HepG2 (cell line): ENCODE data around the gene MTUS2. TPM values are rescaled to one million over a fixed set of nuclear protein-coding genes. Genes with fewer than 3 reads are reported as not detected.

Experiments
- ATAC-seq: fragments of 200-7000 bp; cut with Tn5 transposase; 3 replicates; pipeline ENCODE4 v1.9.1; 2020; ENCODE audit warnings: mild to moderate bottlenecking, moderate library complexity
- BruUV-seq: library from RNA; stranded (reverse); fragments of 400-500 nt; replicated peaks from 2 replicates; lab custom pipeline; 2021; lab: Mats Ljungman, UMichigan
- CTCF ChIA-PET: fragments of 300-600 bp; formaldehyde crosslinking; extraction: SDS; loops from one replicate; lab custom pipeline; 2021; ENCODE audit warnings: low total read pairs, inconsistent platforms, low intra/inter-chr PET ratio; lab: Yijun Ruan, JAX
- POLR2A ChIA-PET: fragments of 350-600 bp; sonication (Branson Sonifier 250); formaldehyde crosslinking; loops from one replicate; lab custom pipeline; 2020; ENCODE audit warnings: antibody characterized with exemption, inconsistent platforms; lab: Yijun Ruan, JAX
- DNase-seq: peaks from one replicate; pipeline ENCODE4 v3.0.0-alpha.2; 2015; ENCODE audit warnings: low spot score
- FAIRE-seq: peaks from 3 replicates; lab custom pipeline; 2011; peaks lifted over from hg19 to GRCh38; lab: Jason Lieb, UNC
- H2AFZ ChIP-seq: one replicate; pipeline ENCODE4 v1.6.1; 2011; ENCODE audit warnings: low read length, inconsistent platforms
- H3K27ac ChIP-seq: fragments of 300-600 bp; 3 replicates; pipeline ENCODE4 v1.8.0; 2011; ENCODE audit warnings: mixed run types, mild to moderate bottlenecking, mixed read lengths, low read length, inconsistent platforms; ENCODE audit not compliant: insufficient read depth; ENCODE audit errors: extremely low read length
- H3K27me3 ChIP-seq, 2 experiments: fragments of 200-600 bp in 1 of 2; 2 replicates in 1 of 2; 3 replicates in 1 of 2; pipeline versions ENCODE4 v1.6.0 to v1.8.0; 2011; ENCODE audit warnings: low read length in 2 of 2, mild to moderate bottlenecking in 2 of 2, moderate library complexity in 2 of 2, inconsistent platforms in 1 of 2; ENCODE audit not compliant: insufficient read depth in 2 of 2, control insufficient read depth in 1 of 2
- H3K36me3 ChIP-seq, 2 experiments: fragments of 200-600 bp in 1 of 2; replicated peaks in 1 of 2; 2 replicates in 1 of 2; 3 replicates in 1 of 2; pipeline versions ENCODE4 v1.5.1 to v1.8.0; 2011; ENCODE audit warnings: low read length in 2 of 2, inconsistent platforms in 1 of 2; ENCODE audit not compliant: insufficient read depth in 2 of 2, control insufficient read depth in 1 of 2
- H3K4me1 ChIP-seq: 2 replicates; pipeline ENCODE4 v1.5.1; 2012; ENCODE audit warnings: low read length, inconsistent platforms; ENCODE audit not compliant: insufficient read depth
- H3K4me2 ChIP-seq: 2 replicates; pipeline ENCODE4 v1.6.0; 2011; ENCODE audit warnings: low read depth, low read length, inconsistent platforms
- H3K4me3 ChIP-seq, 3 experiments: fragments of 200-600 bp in 1 of 3; sonication (generic), shearing (Covaris generic) in 1 of 3; replicated peaks in 1 of 3; 2 replicates each; pipeline ENCODE4 v1.5.1; 2011 to 2016; ENCODE audit warnings: low read length in 3 of 3, inconsistent platforms in 2 of 3, low read depth in 2 of 3, mild to moderate bottlenecking in 2 of 3, control low read depth in 1 of 3, mixed read lengths in 1 of 3; ENCODE audit not compliant: insufficient read depth in 1 of 3
- H3K79me2 ChIP-seq: one replicate; pipeline ENCODE4 v1.6.1; 2011; ENCODE audit warnings: low read length, inconsistent platforms; ENCODE audit not compliant: insufficient read depth
- H3K9ac ChIP-seq: 2 replicates; pipeline ENCODE4 v1.6.0; 2011; ENCODE audit warnings: mild to moderate bottlenecking, low read depth, low read length, inconsistent platforms; ENCODE audit not compliant: insufficient read depth
- H3K9me3 ChIP-seq: 2 replicates; pipeline ENCODE4 v1.5.1; 2012; ENCODE audit warnings: mild to moderate bottlenecking, low read length
- H4K20me1 ChIP-seq: 2 replicates; pipeline ENCODE4 v1.6.0; 2011; ENCODE audit warnings: inconsistent platforms, mild to moderate bottlenecking, low read length, moderate library complexity; ENCODE audit not compliant: insufficient read depth
- IRF1 ChIP-seq: sonication (generic); formaldehyde crosslinking; IDR thresholded peaks from 2 replicates; pipeline ENCODE4 v1.4.0; 2020; ENCODE audit warnings: low read depth, mild to moderate bottlenecking, missing genetic modification reagents
- ZFYVE20 ChIP-seq: sonication (generic); formaldehyde crosslinking; IDR thresholded peaks from 2 replicates; pipeline ENCODE4 v1.8.0; 2023; ENCODE audit warnings: low read depth, mild to moderate bottlenecking, moderate library complexity, missing genetic modification reagents, borderline replicate concordance
- ZNF331 ChIP-seq: sonication (generic); formaldehyde crosslinking; IDR thresholded peaks from 2 replicates; pipeline ENCODE4 v1.4.0; 2020; ENCODE audit warnings: missing genetic modification reagents
- ZNF510 ChIP-seq: sonication (generic); formaldehyde crosslinking; IDR thresholded peaks from 2 replicates; pipeline ENCODE4 v1.4.0; 2020; ENCODE audit warnings: low read depth, mild to moderate bottlenecking, missing genetic modification reagents
- ZNF562 ChIP-seq: sonication (generic); formaldehyde crosslinking; IDR thresholded peaks from 2 replicates; pipeline ENCODE4 v1.8.0; 2022; ENCODE audit warnings: missing genetic modification reagents, borderline replicate concordance
- ZZZ3 ChIP-seq: sonication (generic); formaldehyde crosslinking; IDR thresholded peaks from 2 replicates; pipeline ENCODE4 v1.4.0; 2020; ENCODE audit warnings: missing genetic modification reagents, mild to moderate bottlenecking, borderline replicate concordance
- WGBS: methylation state at CpG from one replicate; pipeline ENCODE4 v1.1.6; 2017; ENCODE audit warnings: low lambda C conversion rate; 5-methylcytosine and 5-hydroxymethylcytosine counted together
- in situ Hi-C: cut with HindIII; loops from 2 replicates; pipeline ENCODE4 v1.10.0; 2017; ENCODE audit warnings: low pct_unique_long_range_greater_than_20kb; ENCODE audit not compliant: extremely low pct_ligation_motif_present
- intact Hi-C: fragments of 100-400 bp; cut with micrococcal nuclease; formaldehyde crosslinking; loops from one replicate; pipeline ENCODE4 v1.10.0; 2022; ENCODE audit not compliant: unreplicated experiment
- polyA plus RNA-seq, 8 experiments: library from polyadenylated mRNA; depleted of rRNA in 3 of 8; stranded (reverse) in 7 of 8; unstranded in 1 of 8; fragments of >200 nt; fragmentation: Illumina TruSeq in 4 of 8; extraction: Trizol in 4 of 8; gene quantifications; 2 replicates each; pipeline versions ENCODE4 v1.2.1 to v1.2.3, GENCODE V29; 2011 to 2016; ENCODE audit warnings: low read depth in 4 of 8, missing spikeins in 1 of 8, mixed read lengths in 1 of 8; ENCODE audit not compliant: insufficient read depth in 1 of 8
- total RNA-seq, 5 experiments: library from RNA; depleted of rRNA; stranded (reverse); fragments of >200 nt; fragmentation: Illumina TruSeq; extraction: Trizol; gene quantifications; 2 replicates each; pipeline ENCODE4 v1.2.3, GENCODE V29; 2016; ENCODE audit warnings: low read depth in 1 of 5
- TF ChIP-seq, protein P1 (sequence below): sonication (generic); formaldehyde crosslinking; IDR thresholded peaks from 2 replicates; pipeline ENCODE4 v1.5.0; 2020; ENCODE audit warnings: mild to moderate bottlenecking, missing genetic modification reagents, borderline replicate concordance

MTUS2 gene
- total and polyA plus RNA-seq, 2 of the 13 experiments (the other 11 are each of a cell fraction or from before 2014, with no cell fraction given), result not detected

DNA sequence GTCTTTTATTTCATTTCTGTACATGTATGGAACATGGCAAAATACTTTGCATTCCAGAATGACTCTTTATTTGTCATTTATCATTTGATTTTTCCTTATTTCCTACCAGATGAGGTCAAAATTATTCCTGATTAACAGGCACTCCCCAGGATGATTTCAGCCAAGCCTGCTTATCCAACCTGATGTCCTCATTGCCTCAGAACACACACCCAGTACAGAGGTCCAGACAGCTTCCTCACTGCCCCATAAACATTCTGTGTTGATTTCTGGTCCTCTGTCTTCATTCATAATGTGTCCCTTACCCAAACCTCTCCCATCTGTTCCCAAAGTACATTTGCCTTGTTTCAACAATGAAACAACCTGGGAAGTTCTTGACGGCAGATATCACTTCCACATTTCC lies 367.4 kb downstream of the MTUS2 start:
- BruUV-seq, result no TSS peak
- WGBS, result 0% methylated on average over 1 of the region's 1 CpG
- H3K4me3 ChIP-seq, result no peak overlapping the region
- CTCF ChIA-PET, result no interaction called here
- ATAC-seq, result no peak
- H3K27ac ChIP-seq, result no peak overlapping the region
- no peak for DNase-seq
- intact Hi-C loops (no loop called here), in situ Hi-C loops (no loop called here)
- TF ChIP-seq ZNF331 (CRISPR knock-in tag), result no peak
- no peak for TF ChIP-seq ZFYVE20 (CRISPR knock-in tag)
- TF ChIP-seq, protein P1, sequence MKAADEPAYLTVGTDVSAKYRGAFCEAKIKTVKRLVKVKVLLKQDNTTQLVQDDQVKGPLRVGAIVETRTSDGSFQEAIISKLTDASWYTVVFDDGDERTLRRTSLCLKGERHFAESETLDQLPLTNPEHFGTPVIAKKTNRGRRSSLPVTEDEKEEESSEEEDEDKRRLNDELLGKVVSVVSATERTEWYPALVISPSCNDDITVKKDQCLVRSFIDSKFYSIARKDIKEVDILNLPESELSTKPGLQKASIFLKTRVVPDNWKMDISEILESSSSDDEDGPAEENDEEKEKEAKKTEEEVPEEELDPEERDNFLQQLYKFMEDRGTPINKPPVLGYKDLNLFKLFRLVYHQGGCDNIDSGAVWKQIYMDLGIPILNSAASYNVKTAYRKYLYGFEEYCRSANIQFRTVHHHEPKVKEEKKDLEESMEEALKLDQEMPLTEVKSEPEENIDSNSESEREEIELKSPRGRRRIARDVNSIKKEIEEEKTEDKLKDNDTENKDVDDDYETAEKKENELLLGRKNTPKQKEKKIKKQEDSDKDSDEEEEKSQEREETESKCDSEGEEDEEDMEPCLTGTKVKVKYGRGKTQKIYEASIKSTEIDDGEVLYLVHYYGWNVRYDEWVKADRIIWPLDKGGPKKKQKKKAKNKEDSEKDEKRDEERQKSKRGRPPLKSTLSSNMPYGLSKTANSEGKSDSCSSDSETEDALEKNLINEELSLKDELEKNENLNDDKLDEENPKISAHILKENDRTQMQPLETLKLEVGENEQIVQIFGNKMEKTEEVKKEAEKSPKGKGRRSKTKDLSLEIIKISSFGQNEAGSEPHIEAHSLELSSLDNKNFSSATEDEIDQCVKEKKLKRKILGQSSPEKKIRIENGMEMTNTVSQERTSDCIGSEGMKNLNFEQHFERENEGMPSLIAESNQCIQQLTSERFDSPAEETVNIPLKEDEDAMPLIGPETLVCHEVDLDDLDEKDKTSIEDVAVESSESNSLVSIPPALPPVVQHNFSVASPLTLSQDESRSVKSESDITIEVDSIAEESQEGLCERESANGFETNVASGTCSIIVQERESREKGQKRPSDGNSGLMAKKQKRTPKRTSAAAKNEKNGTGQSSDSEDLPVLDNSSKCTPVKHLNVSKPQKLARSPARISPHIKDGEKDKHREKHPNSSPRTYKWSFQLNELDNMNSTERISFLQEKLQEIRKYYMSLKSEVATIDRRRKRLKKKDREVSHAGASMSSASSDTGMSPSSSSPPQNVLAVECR (CRISPR knock-in tag), result no peak
- no peak for TF ChIP-seq ZNF562 (CRISPR knock-in tag)
- TF ChIP-seq IRF1 (CRISPR knock-in tag), result no peak
- TF ChIP-seq ZZZ3, result no peak
- TF ChIP-seq ZNF510 (CRISPR knock-in tag), result no peak
- H2AFZ ChIP-seq, result no peak overlapping the region
- H3K79me2 ChIP-seq, result no peaks in the 10 kb centered on the region
- POLR2A ChIA-PET, result no interaction called here
- H4K20me1 ChIP-seq, result no peaks in the 10 kb centered on the region
- H3K9ac ChIP-seq, result no peak overlapping the region
- no peaks in the 10 kb centered on the region for H3K4me1 ChIP-seq
- peaks cover 97% of the 10 kb centered on the region for H3K9me3 ChIP-seq
- no peak overlapping the region for H3K4me2 ChIP-seq
- no peaks in the 10 kb centered on the region for H3K36me3 ChIP-seq
- FAIRE-seq, result no peak
- H3K27me3 ChIP-seq, result no peaks in the 10 kb centered on the region
